Measurements from ENCODE around the gene BARHL1.

GRCh38 chr9:132539096-132539495 lies 43.3 kb upstream of the BARHL1 start:
- TF ChIP-seq ZNF501 (tag by site-specific recombination; IDR thresholded peaks at IDR 0.05) (no peak), ZNF274 (IDR thresholded peaks at IDR 0.05; ENCODE audit: low read length) (no peak), ZNF274 (tag by site-specific recombination; IDR thresholded peaks at IDR 0.05; ENCODE audit: borderline replicate concordance) (no peak), ZNF398 (tag by site-specific recombination; IDR thresholded peaks at IDR 0.05) (no peak), ZNF23 (tag by site-specific recombination; IDR thresholded peaks at IDR 0.05; ENCODE audit: borderline replicate concordance) (no peak), ZSCAN18 (tag by site-specific recombination; IDR thresholded peaks at IDR 0.05) (no peak), ZNF48 (tag by site-specific recombination; IDR thresholded peaks at IDR 0.05) (no peak), ZNF629 (tag by site-specific recombination; IDR thresholded peaks at IDR 0.05) (no peak), SALL2 (tag by site-specific recombination; IDR thresholded peaks at IDR 0.05; ENCODE audit: borderline replicate concordance) (no peak)
- TF ChIP-seq, protein P1, sequence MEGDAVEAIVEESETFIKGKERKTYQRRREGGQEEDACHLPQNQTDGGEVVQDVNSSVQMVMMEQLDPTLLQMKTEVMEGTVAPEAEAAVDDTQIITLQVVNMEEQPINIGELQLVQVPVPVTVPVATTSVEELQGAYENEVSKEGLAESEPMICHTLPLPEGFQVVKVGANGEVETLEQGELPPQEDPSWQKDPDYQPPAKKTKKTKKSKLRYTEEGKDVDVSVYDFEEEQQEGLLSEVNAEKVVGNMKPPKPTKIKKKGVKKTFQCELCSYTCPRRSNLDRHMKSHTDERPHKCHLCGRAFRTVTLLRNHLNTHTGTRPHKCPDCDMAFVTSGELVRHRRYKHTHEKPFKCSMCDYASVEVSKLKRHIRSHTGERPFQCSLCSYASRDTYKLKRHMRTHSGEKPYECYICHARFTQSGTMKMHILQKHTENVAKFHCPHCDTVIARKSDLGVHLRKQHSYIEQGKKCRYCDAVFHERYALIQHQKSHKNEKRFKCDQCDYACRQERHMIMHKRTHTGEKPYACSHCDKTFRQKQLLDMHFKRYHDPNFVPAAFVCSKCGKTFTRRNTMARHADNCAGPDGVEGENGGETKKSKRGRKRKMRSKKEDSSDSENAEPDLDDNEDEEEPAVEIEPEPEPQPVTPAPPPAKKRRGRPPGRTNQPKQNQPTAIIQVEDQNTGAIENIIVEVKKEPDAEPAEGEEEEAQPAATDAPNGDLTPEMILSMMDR (tag by site-specific recombination; IDR thresholded peaks at IDR 0.05) = no peak
- TF ChIP-seq, protein P2, sequence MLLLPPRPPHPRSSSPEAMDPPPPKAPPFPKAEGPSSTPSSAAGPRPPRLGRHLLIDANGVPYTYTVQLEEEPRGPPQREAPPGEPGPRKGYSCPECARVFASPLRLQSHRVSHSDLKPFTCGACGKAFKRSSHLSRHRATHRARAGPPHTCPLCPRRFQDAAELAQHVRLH (tag by site-specific recombination; IDR thresholded peaks at IDR 0.05) = no peak
- TF ChIP-seq, protein P3, sequence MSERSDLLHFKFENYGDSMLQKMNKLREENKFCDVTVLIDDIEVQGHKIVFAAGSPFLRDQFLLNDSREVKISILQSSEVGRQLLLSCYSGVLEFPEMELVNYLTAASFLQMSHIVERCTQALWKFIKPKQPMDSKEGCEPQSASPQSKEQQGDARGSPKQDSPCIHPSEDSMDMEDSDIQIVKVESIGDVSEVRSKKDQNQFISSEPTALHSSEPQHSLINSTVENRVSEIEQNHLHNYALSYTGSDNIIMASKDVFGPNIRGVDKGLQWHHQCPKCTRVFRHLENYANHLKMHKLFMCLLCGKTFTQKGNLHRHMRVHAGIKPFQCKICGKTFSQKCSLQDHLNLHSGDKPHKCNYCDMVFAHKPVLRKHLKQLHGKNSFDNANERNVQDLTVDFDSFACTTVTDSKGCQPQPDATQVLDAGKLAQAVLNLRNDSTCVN (tag by site-specific recombination; optimal IDR thresholded peaks at IDR 0.05) = no peak
